Measurements from ENCODE around the gene ALDH2. TPM values are rescaled to one million over a fixed set of nuclear protein-coding genes. Genes with fewer than 3 reads are reported as not detected.
"Not testable (repeated sequence)": the region's sequence is repeated elsewhere in the genome, so short reads cannot be mapped to it uniquely, and the experiment has no call there.

ALDH2 gene
- total RNA-seq, 3 donors from 2014 or later: 293 to 382 (median 304) TPM

GRCh38 chr12:111818340-111818739 lies 51.6 kb downstream of the ALDH2 start:
- intact Hi-C loops (cut with DNase I, micrococcal nuclease): no loop called here
- peaks cover 19% of the 10 kb centered on the region for H3K4me1 ChIP-seq (ENCODE audit: low read depth)
- ATAC-seq (no peak), DNase-seq (no peak)
- no peak for TF ChIP-seq CTCF (IDR thresholded peaks at IDR 0.05)
- H3K9me3 ChIP-seq: no peaks in the 10 kb centered on the region
- H3K4me3 ChIP-seq: no peak overlapping the region
- no peaks in the 10 kb centered on the region for H3K36me3 ChIP-seq (ENCODE audit: low read depth)

- peaks cover 27% of the 10 kb centered on the region for H3K4me1 ChIP-seq (ENCODE audit: low read depth)
- intact Hi-C loops (cut with DNase I, micrococcal nuclease): no loop called here
- DNase-seq (peak in 1 of 3 donors; percentile 64), ATAC-seq (peak; percentile 81)
- H3K4me3 ChIP-seq: no peak overlapping the region
- TF ChIP-seq CTCF (IDR thresholded peaks at IDR 0.05): no peak
- no peaks in the 10 kb centered on the region for H3K36me3 ChIP-seq (ENCODE audit: low read depth)
- H3K9me3 ChIP-seq: no peaks in the 10 kb centered on the region
Observed at GRCh38 chr12:111819191-111820158, 52.7 kb downstream of the ALDH2 start.

- H3K36me3 ChIP-seq (ENCODE audit: low read depth); H3K4me3 ChIP-seq; ATAC-seq; DNase-seq; H3K9me3 ChIP-seq; intact Hi-C loops (cut with DNase I, micrococcal nuclease): not testable (repeated sequence)
- peaks cover 27% of the 10 kb centered on the region for H3K4me1 ChIP-seq (ENCODE audit: low read depth)
Observed at GRCh38 chr12:111820828-111821227, 54.1 kb downstream of the ALDH2 start.

- DNase-seq (no peak), ATAC-seq (no peak)
- no peak for TF ChIP-seq CTCF (IDR thresholded peaks at IDR 0.05)
- Histone ChIP-seq H3K4me3 (no peak overlapping the region), H3K9me3 (no peaks in the 10 kb centered on the region), H3K4me1 (ENCODE audit: low read depth) (peaks cover 27% of the 10 kb centered on the region), H3K36me3 (ENCODE audit: low read depth) (no peaks in the 10 kb centered on the region)
- intact Hi-C loops (cut with DNase I, micrococcal nuclease): no loop called here
Observed at GRCh38 chr12:111822886-111823285, 56.2 kb downstream of the ALDH2 start.

GRCh38 chr12:111823891-111824290 lies 57.2 kb downstream of the ALDH2 start:
- no peak for DNase-seq

More at GRCh38 chr12:111823891-111824290, 57.2 kb downstream of the ALDH2 start:
- peaks cover 25% of the 10 kb centered on the region for H3K4me1 ChIP-seq (ENCODE audit: low read depth)
- TF ChIP-seq CTCF (IDR thresholded peaks at IDR 0.05): no peak
- no peaks in the 10 kb centered on the region for H3K9me3 ChIP-seq
- peak; percentile 21 for ATAC-seq
- intact Hi-C loops (cut with DNase I, micrococcal nuclease): no loop called here
- H3K36me3 ChIP-seq (ENCODE audit: low read depth): no peaks in the 10 kb centered on the region
- H3K4me3 ChIP-seq: no peak overlapping the region
